ENCODE results near the gene GPR150. TPM values are rescaled to one million over a fixed set of nuclear protein-coding genes. Genes with fewer than 3 reads are reported as not detected.
"Not testable (repeated sequence)": the region's sequence is repeated elsewhere in the genome, so short reads cannot be mapped to it uniquely, and the experiment has no call there.

GPR150 gene
- total RNA-seq, 3 donors from 2014 or later, result 0.33 to 1.4 TPM; not detected in 1

GRCh38 chr5:95638632-95639031, 18.7 kb downstream of the GPR150 start:
- intact Hi-C loops (cut with DNase I; ENCODE audit: low total_unique reads), result no loop called here
- no peak overlapping the region for H3K27ac ChIP-seq
- DNase-seq (ENCODE audit: low spot score in 2 of 2), result no peak

GRCh38 chr5:95641741-95642220, 21.9 kb downstream of the GPR150 start:
- intact Hi-C loops (cut with DNase I; ENCODE audit: low total_unique reads), result no loop called here
- no peaks in the 10 kb centered on the region for H3K36me3 ChIP-seq
- H3K27ac ChIP-seq, result peak overlapping the region; percentile 62 to 72
- peak in 1 of 3 donors; percentile 78 for TF ChIP-seq POLR2AphosphoS5 (IDR thresholded peaks at IDR 0.05)
- no peak for TF ChIP-seq CTCF (IDR thresholded peaks at IDR 0.05)
- no peak overlapping the region for H3K4me3 ChIP-seq
- DNase-seq (ENCODE audit: low spot score in 2 of 2), result peak in 1 of 2 donors; percentile 52
- no peaks in the 10 kb centered on the region for H3K27me3 ChIP-seq
- H3K9me3 ChIP-seq, result no peaks in the 10 kb centered on the region
- no peaks in the 10 kb centered on the region for H3K4me1 ChIP-seq

More at GRCh38 chr5:95638632-95639031, 18.7 kb downstream of the GPR150 start:
- no peak overlapping the region for H3K4me3 ChIP-seq
- H3K4me1 ChIP-seq, result no peaks in the 10 kb centered on the region
- no peaks in the 10 kb centered on the region for H3K27me3 ChIP-seq
- no peaks in the 10 kb centered on the region for H3K36me3 ChIP-seq
- no peak for TF ChIP-seq POLR2AphosphoS5 (IDR thresholded peaks at IDR 0.05)
- TF ChIP-seq POLR2A (IDR thresholded peaks at IDR 0.05), result no peak
- no peak for TF ChIP-seq CTCF (IDR thresholded peaks at IDR 0.05)
- no peaks in the 10 kb centered on the region for H3K9me3 ChIP-seq

- TF ChIP-seq CTCF (IDR thresholded peaks at IDR 0.05), result no peak
- TF ChIP-seq POLR2AphosphoS5 (IDR thresholded peaks at IDR 0.05), result no peak
- TF ChIP-seq POLR2A (IDR thresholded peaks at IDR 0.05), result no peak
- intact Hi-C loops (cut with DNase I; ENCODE audit: low total_unique reads), result no loop called here
- no peak overlapping the region for H3K27ac ChIP-seq
- H3K9me3 ChIP-seq, result no peaks in the 10 kb centered on the region
- DNase-seq (ENCODE audit: low spot score in 2 of 2), result no peak
- H3K4me3 ChIP-seq, result no peak overlapping the region
- no peaks in the 10 kb centered on the region for H3K4me1 ChIP-seq
- H3K27me3 ChIP-seq, result no peaks in the 10 kb centered on the region
- H3K36me3 ChIP-seq, result no peaks in the 10 kb centered on the region
Measured at GRCh38 chr5:95643152-95643551, 23.3 kb downstream of the GPR150 start.

- TF ChIP-seq POLR2AphosphoS5 (IDR thresholded peaks at IDR 0.05) (peak in 1 of 3 donors; percentile 23), POLR2A (IDR thresholded peaks at IDR 0.05) (no peak), CTCF (IDR thresholded peaks at IDR 0.05) (peak; percentile 47 to 58 (median 57))
- intact Hi-C loops (cut with DNase I; ENCODE audit: low total_unique reads), result no loop called here
Measured at GRCh38 chr5:95644351-95645042, 24.6 kb downstream of the GPR150 start.

GRCh38 chr5:95646226-95646568, 26.3 kb downstream of the GPR150 start:
- H3K4me1 ChIP-seq; intact Hi-C loops (cut with DNase I; ENCODE audit: low total_unique reads); H3K27me3 ChIP-seq; H3K36me3 ChIP-seq; H3K9me3 ChIP-seq; DNase-seq (ENCODE audit: low spot score in 2 of 2): not testable (repeated sequence)
- Histone ChIP-seq H3K4me3 (peak overlapping the region in 2 of 3 donors; percentile 65 to 70), H3K27ac (peak overlapping the region; percentile 91 to 94)

More at GRCh38 chr5:95644351-95645042, 24.6 kb downstream of the GPR150 start:
- DNase-seq (ENCODE audit: low spot score in 2 of 2), result no peak
- H3K36me3 ChIP-seq, result no peaks in the 10 kb centered on the region
- H3K4me3 ChIP-seq, result no peak overlapping the region
- H3K4me1 ChIP-seq, result no peaks in the 10 kb centered on the region
- H3K9me3 ChIP-seq, result no peaks in the 10 kb centered on the region
- peak overlapping the region in 1 of 2 donors; percentile 37 for H3K27ac ChIP-seq
- H3K27me3 ChIP-seq, result no peaks in the 10 kb centered on the region
